SH-SY5Y (cell line): ENCODE results near the gene XRCC5.

Experiments used
- GATA2 ChIP-seq: IDR thresholded peaks from 2 replicates; pipeline ENCODE4 v1.6.1; 2011; ENCODE audit warnings: mild to moderate bottlenecking, low read depth, low read length
- GATA3 ChIP-seq: IDR thresholded peaks from 2 replicates; pipeline ENCODE4 v1.6.1; 2011; ENCODE audit warnings: low read depth, mild to moderate bottlenecking, low read length, moderate library complexity

- no peak for TF ChIP-seq GATA2
- no peak for TF ChIP-seq GATA3
Measured at GRCh38 chr2:216245391-216245975, 136.3 kb downstream of the XRCC5 start.
